NCI-H2227 treated with DMSO at 0.1 percent for 48 hours (cell line): ENCODE data around the gene TMED9.
"Not testable (repeated sequence)": the region's sequence is repeated elsewhere in the genome, so short reads cannot be mapped to it uniquely, and the experiment has no call there.

Experiments used
- DNase-seq: peaks from one replicate; lab custom pipeline; 2025; lab: John Stamatoyannopoulos, UW

The TMED9 gene

DNA sequence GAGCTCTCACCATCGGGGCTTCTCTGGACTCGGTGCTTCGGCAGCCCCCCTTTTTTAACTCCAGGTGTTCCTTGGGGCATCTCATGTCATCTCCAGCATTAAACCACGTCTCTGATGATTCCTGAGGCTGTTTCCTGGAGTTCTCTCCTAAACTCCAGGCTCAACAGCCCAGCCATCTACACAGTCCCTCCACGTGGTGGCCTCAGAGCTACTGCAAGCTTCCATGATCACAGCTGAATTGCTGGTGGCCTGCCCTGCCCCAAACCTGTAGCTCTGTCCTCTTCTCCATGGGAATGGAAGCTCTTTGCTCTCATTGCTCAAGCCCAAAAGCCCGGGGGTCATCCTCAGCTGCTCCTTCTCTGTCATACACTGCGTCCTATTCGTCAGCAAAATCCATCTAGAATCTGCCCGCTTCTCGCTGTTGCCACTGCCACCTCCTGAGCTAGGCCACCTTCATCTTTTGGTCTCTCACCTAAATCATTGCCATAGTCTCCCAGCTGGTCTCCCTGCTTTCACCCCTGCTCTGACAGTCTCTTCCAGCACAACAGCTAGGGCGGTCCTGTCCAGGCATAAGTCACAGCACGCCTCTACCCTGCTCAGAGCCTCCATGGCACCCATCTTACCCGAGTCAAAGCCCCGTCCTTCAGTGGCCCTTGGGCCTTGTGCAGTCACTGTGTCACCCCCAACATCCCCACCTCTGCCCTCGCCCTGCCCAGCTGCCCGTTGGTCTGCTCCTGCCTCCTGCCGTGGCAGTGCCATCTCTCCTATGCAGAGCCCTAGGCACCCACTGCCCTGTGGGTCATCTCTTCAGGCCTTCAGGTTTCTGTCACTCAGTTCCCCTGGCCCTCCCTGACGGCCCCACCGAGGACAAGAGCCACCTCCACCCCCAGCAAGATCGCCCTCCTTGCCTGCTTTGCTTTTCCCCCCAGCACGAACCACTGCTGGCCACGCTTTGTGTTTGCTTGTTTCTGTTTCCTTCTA is 14.4 kb downstream of the TMED9 start:
- no peak for DNase-seq

DNA sequence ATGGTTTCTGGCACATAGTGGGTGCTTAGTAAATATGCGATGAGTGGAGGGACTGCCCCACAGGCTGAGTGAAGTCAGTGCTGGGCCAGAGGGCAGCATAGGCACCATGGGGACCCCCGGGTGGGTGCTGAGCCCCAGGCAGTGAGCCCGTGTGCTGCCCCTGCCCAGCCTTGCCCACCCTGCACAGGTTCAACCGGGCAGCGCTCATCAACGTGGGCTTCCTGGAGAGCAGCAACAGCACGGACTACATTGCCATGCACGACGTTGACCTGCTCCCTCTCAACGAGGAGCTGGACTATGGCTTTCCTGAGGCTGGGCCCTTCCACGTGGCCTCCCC is 15.1 kb downstream of the TMED9 start:
- no peak for DNase-seq

GRCh38 chr5:177607452-177608192 is 15.6 kb downstream of the TMED9 start:
- DNase-seq: peak; percentile 68

DNA sequence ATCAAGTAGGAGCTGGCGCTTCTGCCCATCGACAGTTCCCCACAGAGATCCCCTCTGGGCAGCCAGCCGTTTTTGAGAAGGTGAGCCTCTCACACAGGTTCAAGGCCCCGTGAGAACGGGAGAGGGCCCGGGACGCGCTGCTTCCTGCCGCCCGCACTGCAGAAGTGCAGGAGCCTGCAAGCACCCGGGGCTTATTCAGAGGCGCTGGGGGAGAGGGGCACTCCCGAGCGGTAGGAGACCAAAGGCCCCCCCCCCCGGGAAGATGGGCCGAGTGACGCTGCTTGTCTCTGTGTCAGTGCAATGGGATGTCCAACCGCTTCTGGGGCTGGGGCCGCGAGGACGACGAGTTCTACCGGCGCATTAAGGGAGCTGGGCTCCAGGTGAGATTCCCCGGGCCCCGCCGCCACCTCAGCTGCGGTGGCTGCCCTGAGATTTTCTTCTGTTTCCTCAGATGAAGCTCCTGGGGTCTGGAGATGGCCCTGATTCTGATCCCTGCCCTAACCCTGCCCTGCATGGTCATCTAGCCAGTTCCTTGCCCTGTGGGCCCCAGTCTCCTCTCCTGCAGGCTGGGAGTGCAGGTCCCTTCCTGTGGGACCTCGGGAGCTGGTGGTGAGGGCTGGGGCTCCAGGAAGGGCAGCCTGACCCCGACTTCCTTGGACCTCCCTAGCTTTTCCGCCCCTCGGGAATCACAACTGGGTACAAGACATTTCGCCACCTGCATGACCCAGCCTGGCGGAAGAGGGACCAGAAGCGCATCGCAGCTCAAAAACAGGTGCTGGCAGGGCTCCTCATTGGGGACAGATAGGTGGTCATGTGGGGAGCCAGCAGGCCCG is 16.5 kb downstream of the TMED9 start:
- DNase-seq: no peak

DNA sequence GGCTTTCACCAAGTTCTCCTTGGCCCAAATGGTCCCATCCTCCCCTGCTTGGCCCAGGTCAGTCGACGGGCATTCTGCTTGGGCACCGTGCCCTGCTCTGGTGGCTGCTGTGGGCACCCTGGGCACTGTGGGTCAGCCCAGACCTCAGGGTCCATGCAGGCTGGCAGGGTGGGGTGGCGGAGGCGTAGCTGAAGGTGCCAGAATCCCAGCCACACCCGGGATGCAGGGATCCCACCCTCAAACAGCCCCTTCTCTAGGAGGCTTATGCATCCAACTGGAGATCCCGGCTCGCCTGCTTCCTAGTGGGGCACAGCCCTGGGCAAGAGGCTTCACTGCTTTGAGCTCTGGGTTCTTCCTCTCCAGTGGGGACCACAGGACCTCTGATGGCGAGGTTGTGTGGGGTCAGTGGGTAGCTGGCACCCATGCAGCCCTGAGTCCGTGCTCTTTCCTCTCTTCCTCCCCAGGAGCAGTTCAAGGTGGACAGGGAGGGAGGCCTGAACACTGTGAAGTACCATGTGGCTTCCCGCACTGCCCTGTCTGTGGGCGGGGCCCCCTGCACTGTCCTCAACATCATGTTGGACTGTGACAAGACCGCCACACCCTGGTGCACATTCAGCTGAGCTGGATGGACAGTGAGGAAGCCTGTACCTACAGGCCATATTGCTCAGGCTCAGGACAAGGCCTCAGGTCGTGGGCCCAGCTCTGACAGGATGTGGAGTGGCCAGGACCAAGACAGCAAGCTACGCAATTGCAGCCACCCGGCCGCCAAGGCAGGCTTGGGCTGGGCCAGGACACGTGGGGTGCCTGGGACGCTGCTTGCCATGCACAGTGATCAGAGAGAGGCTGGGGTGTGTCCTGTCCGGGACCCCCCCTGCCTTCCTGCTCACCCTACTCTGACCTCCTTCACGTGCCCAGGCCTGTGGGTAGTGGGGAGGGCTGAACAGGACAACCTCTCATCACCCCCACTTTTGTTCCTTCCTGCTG is 17.4 kb downstream of the TMED9 start:
- DNase-seq: no peak

DNA sequence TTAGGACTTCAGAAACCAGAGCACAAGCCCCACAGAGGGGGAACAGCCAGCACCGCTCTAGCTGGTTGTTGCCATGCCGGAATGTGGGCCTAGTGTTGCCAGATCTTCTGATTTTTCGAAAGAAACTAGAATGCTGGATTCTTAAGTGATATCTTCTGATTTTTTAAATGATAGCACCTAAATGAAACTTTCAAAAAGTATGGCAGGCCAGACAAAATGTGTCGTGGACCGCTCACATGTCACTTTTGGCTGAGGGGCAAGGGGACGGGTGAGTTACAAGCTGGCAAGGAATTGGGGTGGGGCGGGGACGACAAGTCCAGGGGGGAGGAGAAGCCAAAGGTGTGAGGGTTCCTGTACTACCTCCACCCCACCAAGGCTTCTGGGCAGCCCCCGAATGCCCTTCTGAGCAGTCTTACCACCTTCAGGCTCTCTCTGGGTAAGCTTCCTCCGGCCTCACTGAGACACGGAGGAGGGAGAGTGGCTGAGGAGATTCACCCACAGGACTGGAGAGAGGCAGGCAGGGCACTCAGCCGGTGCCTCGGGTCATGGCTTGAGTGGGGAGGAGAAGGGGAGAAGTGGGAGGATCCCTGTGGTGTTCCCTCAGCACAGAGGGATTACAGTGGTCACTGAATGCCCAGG is 18.2 kb downstream of the TMED9 start:
- DNase-seq: no peak

DNA sequence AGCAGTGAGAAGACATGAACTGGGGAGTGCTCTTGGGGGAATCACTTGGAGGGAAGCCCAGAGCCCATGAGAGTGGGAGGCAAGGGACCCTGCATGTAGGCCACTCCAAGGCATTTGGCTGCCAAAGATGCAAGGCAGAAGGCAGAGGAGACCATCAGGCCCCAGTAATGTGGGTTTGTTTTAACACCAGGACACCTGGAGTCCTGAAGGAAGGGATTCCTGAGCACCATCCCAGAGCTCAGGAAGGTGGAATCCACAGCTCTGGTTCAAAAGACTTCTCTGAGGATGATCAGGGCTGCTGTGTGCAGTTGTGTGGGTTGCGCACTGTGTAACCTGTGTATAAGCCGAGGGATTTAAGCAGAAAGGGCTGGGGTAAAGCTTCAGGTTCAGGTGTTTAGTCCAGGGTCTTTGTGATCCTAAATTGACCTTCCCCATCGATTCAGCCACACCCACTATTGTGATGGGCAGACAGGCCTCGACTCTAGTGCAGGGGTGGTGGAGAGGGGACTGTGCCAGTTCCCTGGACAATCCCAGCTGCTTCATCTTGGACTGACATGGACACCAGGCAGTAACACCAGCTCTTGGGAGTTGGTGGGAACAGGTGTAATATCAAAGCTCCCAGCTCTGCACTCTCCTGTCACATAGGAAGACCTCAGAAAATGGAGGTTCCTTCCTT is 18.9 kb downstream of the TMED9 start:
- no peak for DNase-seq

GRCh38 chr5:177611446-177612214 is 19.6 kb downstream of the TMED9 start:
- no peak for DNase-seq

DNA sequence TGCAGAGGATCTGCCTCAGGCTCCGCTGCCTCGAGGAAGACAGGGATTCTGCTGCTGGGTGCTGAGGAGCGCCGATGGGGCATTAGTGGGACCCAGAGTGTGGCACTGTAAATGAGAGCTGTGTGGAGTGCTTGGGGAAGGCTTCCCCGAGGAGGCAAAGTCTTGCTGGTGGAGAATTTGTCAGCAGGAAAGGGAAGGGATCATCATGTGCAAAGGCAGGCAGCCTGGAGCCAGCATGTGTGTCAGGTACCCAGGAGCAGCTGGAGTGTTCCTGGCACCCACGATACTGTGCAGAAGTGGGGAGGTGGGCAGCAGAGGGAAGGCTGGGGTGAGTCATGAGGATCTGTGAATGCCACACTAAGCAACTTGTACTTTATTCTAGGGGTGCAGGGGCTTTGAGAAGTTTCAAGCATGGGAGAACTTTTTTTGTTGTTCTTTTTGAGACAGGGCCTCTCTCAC is 20.2 kb downstream of the TMED9 start:
- no peak for DNase-seq

DNA sequence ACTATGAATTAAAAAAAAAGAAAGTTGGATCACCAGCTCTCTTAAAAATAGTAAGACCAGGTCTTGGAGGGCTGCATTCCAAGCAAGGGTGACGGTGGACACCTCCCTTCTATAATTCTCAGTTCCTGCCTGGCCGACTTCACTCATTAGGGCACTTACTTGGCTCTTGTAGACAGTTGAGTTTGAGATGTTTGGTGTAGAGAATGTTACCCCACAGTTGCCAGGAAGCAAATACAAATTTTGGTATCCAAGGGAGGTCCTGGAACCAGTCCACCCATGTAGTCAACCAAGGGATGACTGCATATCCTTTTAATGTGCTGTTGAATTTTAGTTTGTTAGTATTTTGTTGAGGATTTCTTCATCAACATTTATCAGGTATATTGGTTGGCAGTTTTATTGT is 28.6 kb downstream of the TMED9 start:
- no peak for DNase-seq

GRCh38 chr5:177624172-177624571 is 32.2 kb downstream of the TMED9 start:
- not testable (repeated sequence) for DNase-seq

DNA sequence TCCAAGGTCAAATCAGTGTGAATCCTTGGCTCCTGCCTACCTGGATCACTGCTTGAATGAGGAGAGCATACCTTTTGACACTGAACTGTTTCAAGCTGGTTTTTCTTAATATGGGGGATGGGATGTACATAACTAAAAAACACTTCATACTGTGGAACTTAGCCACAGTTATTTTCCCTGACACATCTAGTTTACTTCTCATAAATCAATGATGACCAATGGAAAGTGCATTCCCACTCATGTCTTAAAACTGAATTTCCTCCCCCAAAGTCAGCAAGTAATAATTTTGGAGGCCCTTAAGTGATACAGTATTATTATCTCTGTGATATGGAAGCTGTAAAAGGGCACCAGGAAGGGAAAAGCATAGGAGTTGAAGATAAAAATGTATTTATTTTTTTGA is 38.2 kb downstream of the TMED9 start:
- DNase-seq: not testable (repeated sequence)

DNA sequence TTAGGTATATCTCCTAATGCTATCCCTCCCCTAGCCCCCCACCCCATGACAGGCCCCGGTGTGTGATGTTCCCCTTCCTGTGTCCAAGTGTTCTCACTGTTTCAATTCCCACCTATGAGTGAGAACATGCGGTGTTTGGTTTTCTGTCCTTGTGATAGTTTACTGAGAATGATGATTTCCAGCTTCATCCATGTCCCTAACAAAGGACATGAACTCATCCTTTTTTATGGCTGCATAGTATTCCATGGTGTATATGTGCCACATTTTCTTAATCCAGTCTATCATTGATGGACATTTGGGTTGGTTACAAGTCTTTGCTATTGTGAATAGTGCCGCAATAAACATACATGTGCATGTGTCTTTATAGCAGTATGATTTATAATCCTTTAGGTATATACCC is 42.9 kb downstream of the TMED9 start:
- not testable (repeated sequence) for DNase-seq

DNA sequence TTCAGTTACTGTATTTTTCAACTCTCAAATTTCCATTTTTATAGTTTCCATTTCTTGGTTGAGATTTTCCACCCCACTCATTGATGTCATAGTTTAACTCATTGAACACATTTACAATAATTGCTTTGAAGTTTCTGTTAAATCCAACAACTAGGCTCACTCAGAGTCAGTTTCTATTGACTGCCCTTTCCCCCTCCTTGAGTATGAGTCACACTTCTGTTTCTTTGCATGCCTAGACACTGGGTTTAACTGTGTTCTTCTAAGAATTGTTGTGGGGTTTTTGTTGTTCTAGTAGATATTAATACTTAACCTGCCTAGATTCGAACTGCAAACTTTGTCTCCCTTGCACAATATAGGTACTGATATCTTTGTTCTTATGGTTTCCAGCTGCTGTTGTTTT is 53.5 kb downstream of the TMED9 start:
- DNase-seq: not testable (repeated sequence)
